ENCODE data around the gene MYO15A. TPM values are rescaled to one million over a fixed set of nuclear protein-coding genes. Genes with fewer than 3 reads are reported as not detected.

MYO15A gene
- total and polyA plus RNA-seq, 2 experiments from 2014 or later: 1.0 to 2.2 TPM

GRCh38 chr17:18177722-18178121, 69.2 kb downstream of the MYO15A start:
- H3K4me3 ChIP-seq: no peak overlapping the region
- H3K4me1 ChIP-seq (ENCODE audit: insufficient read depth): no peaks in the 10 kb centered on the region; the same call in 1 of the 2 replicates
- Mint-ChIP-seq H3K27me3 (ENCODE audit: insufficient read depth, low read depth, poor library complexity) (peaks cover 3% of the 10 kb centered on the region), H3K4me1 (peaks cover 9% of the 10 kb centered on the region; the same call in 2 of the 3 replicates), H3K4me3 (no peak overlapping the region), H3K9me3 (no peaks in the 10 kb centered on the region), H3K27ac (no peak overlapping the region; the same call in 1 of the 2 replicates), H3K36me3 (ENCODE audit: low read depth) (no peaks in the 10 kb centered on the region)
- TF ChIP-seq ETS1 (IDR thresholded peaks at IDR 0.05) (no peak), POLR2AphosphoS5 (IDR thresholded peaks at IDR 0.05; ENCODE audit: low read depth) (no peak), ZNF331 (CRISPR knock-in tag; IDR thresholded peaks at IDR 0.05; ENCODE audit: low read depth) (no peak), NANOG (IDR thresholded peaks at IDR 0.05; ENCODE audit: borderline replicate concordance) (no peak), EZH2 (IDR thresholded peaks at IDR 0.05; ENCODE audit: low read depth, unreplicated experiment) (no peak), ZNF114 (CRISPR knock-in tag; IDR thresholded peaks at IDR 0.05) (no peak), CREB1 (CRISPR knock-in tag; IDR thresholded peaks at IDR 0.05; ENCODE audit: low read depth) (no peak), EZH2phosphoT487 (IDR thresholded peaks at IDR 0.05; ENCODE audit: unreplicated experiment) (no peak), REST (IDR thresholded peaks at IDR 0.05; ENCODE audit: unreplicated experiment) (no peak), CTCF (conservative IDR thresholded peaks at IDR 0.05; ENCODE audit: low read depth in 2 of 2) (no peak), ZNF462 (CRISPR knock-in tag; IDR thresholded peaks at IDR 0.05) (no peak), JUNB (IDR thresholded peaks at IDR 0.05; ENCODE audit: unreplicated experiment) (no peak), STAT1 (IDR thresholded peaks at IDR 0.05; ENCODE audit: unreplicated experiment) (no peak)
- no peaks in the 10 kb centered on the region for H3K79me2 ChIP-seq (replicated peaks; ENCODE audit: insufficient read depth)
- no peaks in the 10 kb centered on the region for H3K9me2 ChIP-seq (ENCODE audit: insufficient read depth)
- H3K27me3 ChIP-seq (ENCODE audit: insufficient read depth): no peaks in the 10 kb centered on the region
- 0 out of 2 replicates have a peak overlapping the region, but pooled peaks have one; percentile 32 for H3K27ac ChIP-seq (ENCODE audit: low read depth)
- DNase-seq (ENCODE audit: low spot score) (no peak), ATAC-seq (no peak)
- H3K36me3 ChIP-seq (ENCODE audit: insufficient read depth): no peaks in the 10 kb centered on the region
- H3F3A ChIP-seq (replicated peaks; ENCODE audit: low read depth): peaks cover 12% of the 10 kb centered on the region
- no peak overlapping the region for H3K4me2 ChIP-seq
- no peaks in the 10 kb centered on the region for H4K20me1 ChIP-seq (replicated peaks; ENCODE audit: insufficient read depth)
- H2AFZ ChIP-seq: no peak overlapping the region

Data from GM23338 (cell line).